HG03103 (cell line): Measurements from ENCODE around the gene SOBP.
"Not testable (repeated sequence)": the region's sequence is repeated elsewhere in the genome, so short reads cannot be mapped to it uniquely, and the experiment has no call there.

Experiments used
- ATAC-seq: cut with Tn5 transposase; IDR thresholded peaks from one replicate; pipeline ENCODE4 v1.9.1; 2021; ENCODE audit warnings: low read depth; ENCODE audit not compliant: unreplicated experiment

Gene SOBP

DNA sequence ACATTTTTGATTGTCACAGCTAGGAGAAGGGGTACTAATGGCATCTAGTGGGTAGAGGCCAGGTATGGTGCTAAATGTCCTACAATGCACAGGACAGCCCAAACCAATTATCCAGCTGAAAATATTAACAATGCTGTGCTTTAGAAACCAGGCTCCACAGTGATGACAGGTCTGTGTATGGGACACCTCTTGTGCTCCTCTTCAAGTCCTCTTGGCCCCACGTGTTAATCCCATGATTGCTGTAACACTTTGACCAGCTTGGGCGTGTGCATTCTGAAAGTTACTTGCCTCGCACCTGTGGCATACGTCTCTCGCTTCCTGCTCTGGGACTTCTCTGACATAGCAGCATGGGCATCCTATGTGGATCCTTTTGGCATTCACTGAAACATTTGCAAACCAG lies 29.3 kb downstream of the SOBP start:
- not testable (repeated sequence) for ATAC-seq

DNA sequence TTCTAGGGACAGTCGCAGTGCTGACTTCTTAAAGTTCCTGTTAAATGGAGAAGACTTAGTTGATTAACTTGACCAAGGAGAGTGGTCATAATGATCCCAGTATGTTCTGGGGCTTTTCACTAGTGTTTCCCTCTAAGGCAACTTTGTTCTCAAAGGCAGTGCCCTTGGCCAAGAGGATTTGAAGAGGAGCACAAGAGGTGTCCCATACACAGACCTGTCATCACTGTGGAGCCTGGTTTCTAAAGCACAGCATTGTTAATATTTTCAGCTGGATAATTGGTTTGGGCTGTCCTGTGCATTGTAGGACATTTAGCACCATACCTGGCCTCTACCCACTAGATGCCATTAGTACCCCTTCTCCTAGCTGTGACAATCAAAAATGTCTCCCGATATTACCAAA lies 30.8 kb downstream of the SOBP start:
- not testable (repeated sequence) for ATAC-seq

DNA sequence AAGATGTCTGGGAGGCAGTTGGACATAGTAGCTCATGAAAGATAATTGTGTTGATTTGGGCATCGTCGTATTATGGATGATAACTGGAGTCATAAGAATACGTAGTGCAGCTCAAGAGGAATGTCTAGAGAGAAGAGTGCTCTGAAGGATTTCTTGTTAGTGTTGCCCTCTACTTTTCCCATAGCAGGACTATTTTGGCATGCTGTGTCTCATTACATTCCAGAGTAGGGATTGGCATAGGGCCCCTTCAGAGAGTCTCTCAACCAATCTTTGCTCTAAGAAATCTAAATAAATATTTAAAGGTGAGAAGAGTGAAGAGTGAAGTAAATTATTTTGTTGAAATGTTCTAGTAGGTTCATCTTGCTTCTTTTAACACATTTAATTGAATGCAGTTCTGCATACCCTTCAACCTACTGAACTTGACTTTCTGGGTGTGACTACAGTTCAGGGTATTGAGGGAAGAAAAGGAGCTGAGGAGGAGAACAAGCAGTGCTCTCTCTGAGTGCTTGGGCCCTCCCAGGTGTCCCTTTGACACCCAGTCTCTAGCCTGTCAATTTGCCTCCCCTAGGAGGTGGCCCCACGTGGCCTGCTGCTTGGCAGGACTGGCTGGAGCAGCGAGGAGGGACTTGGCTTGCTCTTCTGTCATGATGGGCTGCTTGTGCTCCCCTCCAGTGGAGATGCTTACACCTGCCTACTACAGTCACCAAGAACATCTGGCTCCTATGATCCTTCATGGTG lies 33.3 kb downstream of the SOBP start:
- no peak for ATAC-seq

DNA sequence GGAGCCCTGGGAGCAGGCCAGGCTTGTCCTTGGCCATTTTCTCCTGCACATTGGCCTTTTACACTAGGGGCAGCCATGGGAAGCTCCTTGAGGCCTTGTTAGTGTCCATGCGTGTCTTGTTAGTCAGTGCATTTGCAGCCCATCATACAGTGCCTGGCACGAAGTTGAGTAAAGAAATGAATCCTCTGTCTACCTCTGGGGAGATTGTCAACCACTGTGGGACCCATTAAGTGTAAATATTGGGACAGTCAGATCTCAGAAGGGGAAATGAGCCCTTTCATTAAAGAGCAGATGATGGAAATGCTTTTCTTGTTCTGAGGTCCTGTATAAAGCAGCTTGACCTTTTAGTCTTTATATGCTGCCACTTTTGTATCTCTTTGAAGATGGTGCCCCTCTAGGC lies 33.9 kb downstream of the SOBP start:
- ATAC-seq, result no peak

DNA sequence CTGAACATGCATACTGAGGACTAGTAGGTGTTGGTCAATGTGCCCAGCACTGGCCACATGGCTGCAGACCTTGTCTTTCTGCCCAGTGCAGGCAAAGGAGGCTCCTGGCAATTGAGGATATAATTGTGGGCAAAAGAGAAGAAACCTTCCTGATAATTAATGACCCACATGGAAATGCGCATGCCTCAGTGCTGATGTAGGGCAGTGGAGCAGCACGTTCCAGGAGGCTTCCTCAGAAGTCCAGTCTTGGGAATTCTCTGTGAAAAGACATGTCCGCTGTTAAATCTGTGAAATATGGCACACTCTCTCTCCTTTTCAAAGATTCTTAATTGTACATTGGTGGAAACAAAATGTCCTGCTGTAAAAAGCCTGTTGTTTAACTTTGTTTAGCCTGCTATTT lies 34.7 kb downstream of the SOBP start:
- no peak for ATAC-seq

DNA sequence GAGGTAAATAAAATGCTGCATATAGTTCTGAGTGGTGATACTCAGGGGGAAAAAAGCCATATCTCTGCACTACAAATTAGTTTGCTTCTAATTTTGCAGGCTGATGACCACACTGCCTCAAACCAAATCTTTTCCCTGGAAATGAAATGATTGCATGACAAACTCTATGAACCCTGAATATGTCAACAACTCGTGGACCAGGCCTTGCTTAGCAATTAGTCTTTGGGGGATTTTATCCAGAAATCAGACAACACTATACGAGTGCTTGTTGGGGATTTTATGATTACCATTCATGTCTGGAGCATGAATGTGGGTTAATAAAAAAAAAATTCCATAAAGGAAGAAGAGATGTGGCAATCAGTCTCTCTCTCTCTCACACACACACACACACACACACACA lies 42.0 kb downstream of the SOBP start:
- ATAC-seq, result no peak

DNA sequence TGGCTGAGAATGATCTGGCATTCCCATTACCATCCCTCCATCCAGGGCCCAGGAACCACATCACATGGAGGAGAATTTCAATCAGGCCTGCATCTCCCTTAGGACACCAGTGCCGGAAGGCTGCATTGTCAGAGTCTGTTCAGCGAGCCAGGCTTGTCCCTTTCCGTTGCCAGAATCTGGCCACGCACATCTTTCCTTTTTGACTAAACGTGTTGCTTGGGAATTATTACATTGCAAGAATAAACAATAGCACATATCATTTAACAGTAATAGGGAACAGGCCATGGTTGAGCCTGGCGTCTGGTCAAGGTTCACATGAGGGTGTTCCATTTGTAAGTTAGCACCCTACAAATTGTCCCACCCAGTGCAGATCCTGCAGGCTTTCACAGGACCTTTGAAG lies 42.8 kb downstream of the SOBP start:
- no peak for ATAC-seq

DNA sequence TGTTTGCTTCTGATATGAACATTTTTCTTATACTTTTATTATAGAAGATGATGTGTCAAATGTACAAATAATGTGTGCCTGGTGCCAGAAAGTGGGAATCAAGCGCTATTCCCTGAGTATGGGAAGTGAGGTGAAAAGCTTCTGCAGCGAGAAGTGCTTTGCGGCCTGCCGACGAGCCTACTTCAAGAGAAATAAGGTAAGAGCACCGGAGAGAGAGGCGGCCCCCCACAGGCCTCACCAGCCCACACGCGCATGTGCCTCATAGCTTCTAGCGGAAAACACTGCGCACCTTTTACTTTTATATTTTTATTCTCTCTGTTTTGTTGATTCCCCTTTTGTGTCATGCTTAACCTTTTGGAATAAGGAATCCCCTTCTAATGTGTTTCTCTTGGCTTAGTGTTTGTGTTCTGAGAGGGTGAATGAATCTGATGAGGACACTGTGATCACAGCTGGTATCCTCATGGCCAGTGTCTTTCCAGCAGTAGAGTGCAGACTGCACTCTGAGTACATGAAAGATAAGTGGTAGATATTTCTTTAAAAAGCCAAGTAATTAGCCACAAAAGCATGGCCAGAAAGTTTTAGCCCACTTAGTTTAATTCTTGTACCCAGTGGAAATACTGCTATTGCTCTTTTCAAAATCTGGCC lies 43.6 kb downstream of the SOBP start:
- ATAC-seq, result no peak

DNA sequence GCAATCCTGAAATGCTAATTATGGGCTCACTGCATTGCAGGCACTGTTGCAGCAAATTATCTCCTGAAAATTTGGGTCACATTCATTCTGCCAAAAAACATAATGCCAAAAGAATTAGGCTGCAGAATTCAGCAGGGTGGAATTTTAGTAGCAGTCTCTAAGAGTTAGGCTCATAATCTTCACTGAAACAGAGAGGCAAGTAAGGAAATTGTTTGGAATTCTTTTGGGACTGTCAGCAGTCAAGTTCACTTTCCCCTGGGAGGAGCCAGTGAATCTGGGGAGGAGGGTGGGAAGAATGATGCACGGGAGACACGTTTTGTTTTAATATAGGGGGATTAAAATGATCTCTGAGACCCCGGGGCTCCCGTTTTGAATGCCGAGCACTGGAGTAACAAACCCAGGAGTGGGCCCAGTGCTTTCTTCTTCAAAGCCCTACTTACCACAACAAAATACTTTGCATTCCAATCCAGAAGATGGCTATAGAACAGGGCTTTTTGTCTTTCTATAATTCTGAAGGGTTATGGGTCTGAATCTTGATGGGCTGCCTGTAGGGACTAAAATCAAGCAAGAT lies 44.7 kb downstream of the SOBP start:
- no peak for ATAC-seq

DNA sequence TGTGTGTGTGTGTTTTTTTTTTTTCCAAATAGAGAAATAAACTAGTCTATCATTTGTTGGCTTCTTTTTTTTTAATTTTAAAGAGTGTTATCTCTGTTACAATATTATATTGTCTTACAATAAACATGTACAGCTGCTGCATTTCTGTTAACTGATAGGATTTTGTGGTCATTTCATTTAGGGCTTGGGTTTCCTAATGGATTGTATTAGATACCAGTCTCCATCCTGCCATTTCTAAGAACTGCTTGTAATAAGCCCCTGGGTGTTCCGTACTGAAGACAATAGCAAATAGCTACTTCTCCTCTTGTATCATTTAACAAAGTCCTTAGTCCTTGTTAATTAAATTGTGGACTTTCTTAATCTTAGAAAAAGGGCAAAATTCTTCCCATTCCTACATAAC lies 45.7 kb downstream of the SOBP start:
- no peak for ATAC-seq

DNA sequence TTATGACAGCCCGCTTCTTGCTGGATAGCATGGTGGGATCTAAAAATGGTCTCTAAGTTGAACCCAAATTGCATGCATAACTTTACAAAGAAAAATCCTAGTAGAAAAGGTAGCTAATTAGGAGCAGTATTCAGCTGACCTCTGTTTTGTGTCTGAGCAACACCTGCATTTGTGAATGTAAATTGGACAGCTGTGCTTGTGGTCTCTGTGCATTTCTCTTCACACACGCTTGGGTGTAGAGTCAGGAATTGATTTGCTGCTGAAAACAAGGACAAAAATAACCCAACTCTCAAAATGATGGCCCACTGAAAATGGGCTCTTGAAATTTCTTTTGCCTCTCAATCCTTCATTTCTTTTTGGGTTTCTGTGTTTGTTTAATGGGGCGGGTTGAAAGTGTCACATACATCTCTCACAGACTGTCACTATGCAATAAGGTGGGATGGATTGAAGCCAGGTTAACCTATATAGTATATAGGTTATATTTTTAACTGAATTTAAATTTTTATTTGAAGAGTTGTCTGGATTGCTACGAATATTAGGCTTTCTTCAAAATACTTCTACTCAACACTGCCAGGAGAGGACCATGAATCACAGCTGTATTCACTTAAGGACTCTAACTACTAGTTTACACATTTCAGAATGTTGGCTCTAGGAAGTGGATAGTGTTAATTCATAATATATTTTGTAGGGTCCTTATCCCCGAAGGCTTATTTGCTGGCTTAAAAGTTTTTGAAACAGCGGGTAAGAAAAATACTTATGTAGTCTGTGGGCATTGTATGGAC lies 46.5 kb downstream of the SOBP start:
- ATAC-seq, result no peak

DNA sequence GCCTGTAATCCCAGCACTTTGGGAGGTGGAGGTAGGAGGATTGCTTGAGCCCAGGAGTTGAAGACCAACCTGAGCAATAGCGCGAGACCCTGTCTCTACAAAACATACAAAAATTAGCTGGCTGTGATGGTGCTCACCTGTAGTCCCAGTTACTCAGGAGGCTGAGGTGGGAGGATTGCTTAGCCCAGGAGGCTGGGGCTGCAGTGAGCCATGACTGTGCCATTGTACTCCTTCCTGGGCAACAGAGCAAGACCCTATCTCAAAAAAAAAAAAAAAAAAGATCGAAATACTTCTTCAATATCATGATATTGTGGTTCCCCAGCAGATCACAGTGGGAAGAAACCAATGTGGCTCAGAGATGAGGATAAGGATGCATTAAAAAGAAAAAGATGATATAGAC lies 47.6 kb downstream of the SOBP start:
- ATAC-seq, result no peak

DNA sequence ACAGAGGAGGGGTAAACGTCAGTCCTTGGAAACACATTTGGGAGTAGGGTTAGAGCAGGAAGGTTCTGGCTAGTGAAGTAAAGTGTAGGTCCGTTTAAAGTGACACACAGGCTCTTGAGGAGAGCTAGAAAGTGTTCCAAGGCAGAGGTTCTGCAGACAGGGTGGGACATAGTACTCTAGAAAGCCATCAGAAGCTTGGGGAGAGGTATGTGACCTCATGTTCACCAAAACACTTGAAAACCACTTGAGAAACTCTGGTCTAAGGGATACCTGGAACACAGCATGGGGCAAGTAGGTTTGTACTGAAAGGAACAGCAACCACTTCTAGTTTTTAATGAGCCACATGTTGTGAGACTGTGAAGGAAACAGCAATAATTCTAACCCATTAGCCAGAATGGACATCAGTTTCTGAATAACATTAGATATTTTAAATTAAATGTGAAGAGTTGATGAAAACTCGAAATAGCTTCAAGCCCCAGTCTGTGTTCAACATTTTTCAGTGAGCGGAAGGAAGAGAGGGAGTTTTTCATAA lies 49.0 kb downstream of the SOBP start:
- ATAC-seq, result no peak

DNA sequence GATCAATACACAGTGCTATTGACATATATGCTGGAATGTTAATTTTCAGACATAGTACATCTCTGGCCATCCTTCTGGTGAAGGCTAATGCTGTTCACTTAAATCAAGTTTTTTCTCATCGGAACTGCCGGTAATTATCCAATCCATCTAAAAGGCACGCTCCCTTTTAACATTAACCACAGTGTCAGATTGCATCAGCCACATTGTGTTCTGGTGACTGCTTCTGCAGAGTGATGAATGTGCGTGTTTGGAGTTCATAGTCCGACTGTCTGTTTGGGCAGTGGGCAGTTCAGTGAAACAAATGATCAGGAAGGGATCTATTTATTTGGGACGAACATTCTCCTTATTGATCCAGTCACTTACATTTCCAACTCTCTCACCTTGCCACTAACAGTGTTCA lies 49.5 kb downstream of the SOBP start:
- no peak for ATAC-seq

DNA sequence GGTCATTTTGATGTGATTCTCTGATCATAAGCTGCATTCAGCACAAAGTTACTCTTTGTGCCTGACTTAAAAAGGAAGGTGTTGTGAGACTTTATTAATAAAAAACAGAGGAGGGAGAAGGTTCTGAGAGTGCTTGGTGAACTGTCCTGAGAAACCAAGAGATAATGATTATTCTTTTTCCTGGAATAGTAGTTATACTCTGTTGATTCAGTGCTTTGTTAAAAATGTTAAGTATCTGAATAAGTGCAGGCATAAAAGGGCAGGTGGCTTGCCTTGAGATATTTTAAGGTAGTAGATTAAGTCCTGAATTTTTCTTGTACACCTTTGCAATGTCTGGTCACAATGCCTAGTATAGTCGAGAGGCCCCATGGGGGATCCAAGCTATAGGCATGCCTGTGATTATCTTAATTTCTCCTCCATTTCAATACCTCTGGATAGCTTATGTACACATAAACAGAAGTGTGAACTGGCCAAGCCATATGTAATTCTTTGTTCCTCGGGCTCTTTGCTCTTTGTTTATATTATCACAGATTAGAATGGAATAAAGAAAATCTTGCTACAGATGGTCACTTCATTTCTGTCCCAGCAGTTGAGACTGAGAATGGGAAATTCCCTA lies 50.0 kb downstream of the SOBP start:
- no peak for ATAC-seq

DNA sequence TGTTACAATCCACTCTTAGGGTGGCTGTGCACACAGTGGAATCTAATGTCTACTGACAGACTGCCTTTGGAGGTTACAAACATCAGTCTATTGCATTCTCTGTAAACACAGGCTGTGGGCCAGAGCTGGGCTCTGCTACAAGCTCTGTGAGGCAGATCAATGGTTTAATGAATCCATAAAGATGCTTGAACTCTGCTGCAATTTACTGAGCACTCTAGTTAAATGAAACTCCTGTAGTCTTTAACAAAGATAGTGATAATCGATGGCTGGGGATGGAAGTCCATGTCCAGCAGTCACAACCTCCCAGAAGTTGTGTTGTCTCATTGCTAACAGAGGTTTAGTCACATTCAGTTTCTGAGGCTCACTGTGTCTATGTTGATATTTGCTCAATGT lies 50.5 kb downstream of the SOBP start:
- no peak for ATAC-seq

DNA sequence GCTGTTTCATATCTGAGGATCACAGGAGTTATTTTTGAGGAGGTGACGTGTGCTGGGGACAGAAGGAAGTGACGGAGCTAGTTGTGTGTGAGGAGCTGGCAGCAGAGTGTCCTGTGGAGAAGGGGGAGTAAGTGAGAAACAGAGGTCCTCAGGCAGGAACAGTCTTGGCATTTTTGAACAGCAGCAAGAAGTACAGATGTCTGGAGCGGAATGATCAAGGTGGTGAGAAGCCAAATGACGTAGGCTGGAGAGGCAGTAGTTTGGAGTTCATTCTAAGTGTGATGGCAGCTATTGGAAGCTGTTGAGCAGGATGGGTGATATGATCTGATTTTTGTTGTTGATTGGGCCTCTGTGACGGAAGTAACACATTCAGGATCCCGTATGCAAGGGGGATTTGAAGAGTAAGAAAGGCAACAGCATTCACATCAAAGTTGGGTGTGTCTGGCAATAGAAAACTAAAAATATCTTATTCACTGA lies 52.3 kb downstream of the SOBP start:
- no peak for ATAC-seq

DNA sequence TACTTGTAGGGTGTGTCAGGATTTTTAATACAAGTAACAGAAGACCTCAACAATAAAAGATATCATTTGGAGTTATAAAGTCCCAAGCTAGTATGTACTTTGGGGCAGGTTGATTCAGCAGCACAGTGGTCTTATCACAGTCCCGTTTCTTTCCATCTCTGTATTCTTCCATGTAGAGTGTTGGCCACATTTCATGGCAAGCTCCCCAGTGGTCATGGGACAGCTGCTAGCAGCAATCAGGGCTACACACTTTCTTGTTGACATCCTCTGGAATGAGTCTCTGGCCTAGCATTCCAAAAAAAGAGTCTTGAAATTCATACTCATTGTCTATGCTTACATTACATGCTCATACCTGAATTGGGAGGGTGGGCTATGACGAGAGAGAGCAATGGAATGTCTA lies 53.2 kb downstream of the SOBP start:
- ATAC-seq, result no peak

DNA sequence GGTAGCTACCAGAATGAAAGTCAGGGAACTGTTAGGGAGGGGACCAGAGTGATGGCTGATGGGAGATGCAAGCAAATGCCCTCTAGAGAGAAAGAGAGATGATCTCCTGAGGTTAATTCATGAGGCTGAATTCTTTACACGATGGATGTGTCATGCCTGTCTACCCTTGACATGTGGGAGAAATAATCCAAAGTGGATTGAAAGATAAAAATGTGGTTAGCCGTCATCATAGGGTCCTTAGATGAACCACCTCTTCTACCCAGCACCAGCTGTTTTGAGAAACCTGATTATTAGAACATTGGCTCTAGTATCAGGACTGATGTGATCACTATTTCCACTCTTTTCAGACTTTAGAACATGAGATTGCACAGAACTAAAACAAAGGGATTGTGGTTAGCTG lies 53.6 kb downstream of the SOBP start:
- ATAC-seq, result no peak

DNA sequence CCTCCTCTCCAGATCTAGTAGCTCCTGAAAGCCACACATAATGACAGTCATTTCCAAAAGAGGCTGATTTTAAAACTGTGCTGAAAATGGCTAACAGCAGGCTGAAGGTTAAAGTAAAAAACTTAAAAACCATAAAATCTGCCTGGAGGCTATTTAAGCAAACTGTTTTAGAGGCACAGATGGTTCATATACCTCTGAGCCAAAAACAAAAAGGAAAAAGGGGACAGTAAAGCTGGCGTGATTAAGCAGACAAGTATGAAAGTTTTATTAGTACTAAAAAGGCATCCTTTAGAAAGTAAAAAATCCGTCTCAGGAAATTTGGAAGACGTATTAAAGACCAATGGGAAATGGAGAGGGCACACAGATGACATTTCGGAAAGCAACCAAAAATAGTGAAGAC lies 55.8 kb downstream of the SOBP start:
- ATAC-seq, result no peak
